GM18508 (cell line): Measurements from ENCODE around the gene DNPH1.

Experiments
- ATAC-seq: cut with Tn5 transposase; IDR thresholded peaks from one replicate; pipeline ENCODE4 v1.9.1; 2021; ENCODE audit warnings: moderate number of reproducible peaks; ENCODE audit not compliant: insufficient read depth, unreplicated experiment

Gene DNPH1

DNA sequence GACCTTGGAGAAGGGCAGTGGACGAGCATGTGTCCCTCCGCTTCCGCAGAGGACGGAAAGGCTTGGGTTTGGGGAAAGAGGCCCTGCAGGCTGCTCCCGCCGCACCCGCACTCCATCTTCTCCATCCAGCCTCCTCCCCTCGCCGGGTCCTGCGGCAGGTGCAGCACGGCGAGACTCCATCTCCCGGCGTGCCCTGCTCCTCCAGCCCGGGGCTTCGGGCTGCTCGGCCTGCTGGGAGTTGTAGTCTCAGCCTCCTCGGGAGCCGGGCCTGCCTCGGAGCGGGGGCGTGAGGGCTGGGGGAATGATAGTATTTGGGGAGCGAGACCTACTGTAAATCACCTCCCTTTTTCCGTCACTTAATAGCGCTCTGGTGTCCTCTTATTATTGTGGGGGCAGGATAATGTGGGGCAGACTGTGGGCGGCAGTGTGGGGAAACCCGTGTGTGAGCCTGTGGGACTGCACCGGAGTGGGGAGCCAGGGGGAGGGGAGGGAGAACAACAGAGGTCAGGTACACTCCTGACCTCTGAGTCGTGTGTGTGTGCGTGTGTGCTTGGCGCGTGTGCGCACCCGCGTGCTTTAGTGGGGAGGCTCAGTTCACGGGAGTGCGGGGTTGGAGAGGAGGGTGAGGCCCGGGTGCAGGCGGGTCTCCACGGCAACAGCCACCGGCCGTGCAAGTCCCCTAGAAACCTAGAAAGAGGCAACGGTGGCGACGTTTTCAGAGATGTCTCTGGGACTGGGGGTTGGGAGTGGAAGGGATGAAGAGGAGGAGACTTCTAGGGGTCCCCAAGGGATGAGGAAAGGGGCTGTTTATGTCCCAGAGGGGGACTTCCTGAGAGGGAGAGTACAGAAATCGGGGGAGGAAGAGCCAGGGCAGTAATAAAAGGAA is 18.1 kb upstream of the DNPH1 start:
- ATAC-seq: peak; percentile 48

DNA sequence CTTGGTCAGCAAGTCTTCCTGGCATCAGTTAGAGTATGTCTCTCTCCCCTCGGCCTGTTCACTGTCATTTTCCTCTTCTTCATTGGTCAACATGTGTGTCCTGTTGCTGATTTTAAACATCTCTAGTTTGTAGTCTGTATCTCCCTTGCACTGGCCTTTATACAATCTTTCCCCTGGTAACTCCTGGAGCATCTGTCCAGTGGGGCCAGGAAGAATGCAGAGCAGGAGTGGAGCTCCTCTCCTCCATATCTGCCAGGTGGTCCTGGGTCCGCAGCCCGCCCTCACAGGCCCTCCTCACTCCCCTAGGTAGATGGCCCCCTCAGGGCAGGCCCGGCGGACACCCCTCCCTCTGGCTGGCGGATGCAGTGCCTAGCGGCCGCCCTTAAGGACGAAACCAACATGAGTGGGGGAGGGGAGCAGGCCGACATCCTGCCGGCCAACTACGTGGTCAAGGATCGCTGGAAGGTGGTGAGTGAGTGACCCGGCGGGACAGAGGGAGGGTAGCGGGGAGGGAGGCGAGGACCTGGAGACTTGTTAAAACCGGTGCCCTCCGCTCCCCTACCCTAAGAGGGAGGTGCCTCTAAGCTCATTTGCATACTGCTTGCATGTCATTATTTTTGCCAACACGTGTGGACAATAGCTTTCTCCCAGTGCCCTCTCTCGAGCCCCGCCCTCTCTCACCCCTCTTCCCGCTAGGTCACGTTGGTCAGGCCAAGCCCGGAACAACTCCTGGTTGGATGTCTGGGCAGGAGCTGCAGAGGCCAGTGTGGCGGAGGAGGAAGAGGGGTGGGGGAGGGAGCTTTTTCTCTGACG is 17.2 kb upstream of the DNPH1 start:
- no peak for ATAC-seq

DNA sequence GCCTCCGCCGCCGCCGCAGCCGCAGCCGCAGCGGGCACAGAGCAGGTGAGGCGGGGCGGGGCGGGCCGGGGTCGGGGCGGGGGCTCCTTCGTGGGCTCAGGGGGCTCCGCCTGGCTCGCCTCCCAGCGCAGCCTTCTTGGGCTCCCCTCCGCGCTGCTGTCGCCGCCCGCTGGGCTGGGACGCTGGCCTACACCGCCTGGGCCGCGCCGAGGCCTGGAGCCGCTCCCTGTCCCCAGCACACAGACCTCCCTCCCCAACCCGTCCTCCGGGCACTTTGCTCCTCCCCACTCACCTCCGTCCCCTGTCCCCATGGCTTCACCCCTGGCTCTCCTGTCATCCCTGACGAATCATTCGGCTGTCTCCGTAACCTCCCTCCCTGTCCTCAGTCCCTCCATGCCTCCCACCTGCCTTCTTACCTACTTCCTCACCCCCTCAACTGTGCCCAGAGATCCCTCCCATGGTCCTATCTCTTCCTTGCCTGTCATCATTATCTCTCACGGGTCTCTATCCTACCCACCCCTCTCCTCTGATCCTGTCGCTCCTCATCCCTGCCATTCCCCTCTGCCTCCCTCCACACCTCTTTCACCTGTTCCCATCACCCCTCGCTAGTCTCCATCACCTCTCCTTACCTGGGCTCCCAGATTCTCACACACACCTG is 14.5 kb upstream of the DNPH1 start:
- ATAC-seq: no peak

DNA sequence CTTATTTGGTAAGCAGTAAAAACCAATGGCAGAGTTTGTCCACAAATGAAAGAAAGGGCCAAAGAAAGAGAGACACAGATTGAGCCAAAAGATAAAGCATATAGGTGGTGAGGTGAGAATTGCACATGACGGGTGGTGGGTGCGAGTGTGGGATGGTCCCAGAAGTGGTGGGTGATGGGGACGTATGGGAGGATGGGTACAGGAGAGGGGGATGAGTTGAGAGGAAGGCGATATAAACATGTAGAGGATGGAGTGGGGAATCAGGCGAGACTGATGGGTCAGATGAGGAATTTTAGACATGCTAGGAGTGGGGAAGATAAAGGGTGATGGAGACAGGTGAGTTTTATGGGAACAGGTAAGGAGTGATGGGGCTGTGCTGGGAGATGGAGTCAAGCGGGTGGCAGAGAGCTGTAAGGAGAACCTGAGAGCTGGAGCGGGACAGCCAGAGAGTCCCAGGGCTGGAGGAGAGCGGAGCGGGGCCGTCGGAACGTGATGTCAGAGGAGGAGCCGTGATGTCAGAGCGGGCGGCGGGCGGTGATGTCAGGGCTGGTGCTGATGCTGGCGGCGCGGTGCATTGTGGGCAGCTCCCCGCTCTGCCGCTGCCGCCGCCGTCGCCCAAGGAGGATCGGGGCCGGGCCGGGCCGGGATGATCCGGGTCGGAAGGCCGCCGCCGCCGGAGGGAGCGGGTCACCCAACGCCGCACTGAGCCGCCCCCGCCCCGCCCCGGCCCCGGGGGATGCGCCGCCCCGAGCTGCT is 13.8 kb upstream of the DNPH1 start, which contains the start of gene TTBK1:
Gene TTBK1 (plus strand): TSS at position 574 of the 756 bp plus-strand sequence. CDS start 3,180 bp downstream, outside the sequence.
- ATAC-seq: no peak

DNA sequence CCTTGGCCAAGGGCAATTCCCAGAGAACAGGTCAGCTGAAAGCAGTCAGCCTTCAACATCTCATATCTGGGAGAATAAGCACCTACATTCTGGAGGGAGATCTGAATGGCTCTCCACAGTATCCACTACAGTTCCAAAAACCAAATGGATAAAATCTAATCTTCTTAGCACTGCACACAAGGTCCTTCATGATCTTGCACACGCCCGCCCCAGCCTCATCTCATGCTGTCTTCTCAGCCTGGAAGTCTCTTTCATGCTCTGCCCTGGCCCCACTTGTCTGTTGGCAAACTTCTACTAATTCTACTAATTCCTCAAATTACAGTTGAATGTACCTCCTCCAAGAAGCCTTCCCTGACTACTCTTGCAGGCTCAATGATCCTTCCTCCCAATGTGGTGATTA is 12.2 kb upstream of the DNPH1 start:
- ATAC-seq: no peak

DNA sequence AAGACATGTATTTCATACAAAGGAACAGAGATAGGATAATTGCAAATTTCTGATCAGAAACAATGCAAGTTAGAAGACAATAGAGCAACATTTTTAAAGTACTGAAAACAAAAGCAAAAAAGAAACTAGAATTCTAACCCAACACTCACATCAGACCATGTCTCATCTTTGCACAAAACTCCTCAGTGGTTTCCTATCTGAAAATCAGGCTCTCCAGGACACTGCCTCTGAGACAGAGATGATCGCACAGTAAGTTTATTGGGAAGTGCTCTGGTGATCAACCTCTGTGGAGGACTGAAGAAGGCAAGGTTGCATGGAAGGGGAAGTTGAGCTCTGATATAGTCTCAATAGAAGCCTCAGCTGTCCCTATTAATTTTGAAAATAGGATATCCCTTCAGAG is 11.7 kb upstream of the DNPH1 start:
- ATAC-seq: no peak

DNA sequence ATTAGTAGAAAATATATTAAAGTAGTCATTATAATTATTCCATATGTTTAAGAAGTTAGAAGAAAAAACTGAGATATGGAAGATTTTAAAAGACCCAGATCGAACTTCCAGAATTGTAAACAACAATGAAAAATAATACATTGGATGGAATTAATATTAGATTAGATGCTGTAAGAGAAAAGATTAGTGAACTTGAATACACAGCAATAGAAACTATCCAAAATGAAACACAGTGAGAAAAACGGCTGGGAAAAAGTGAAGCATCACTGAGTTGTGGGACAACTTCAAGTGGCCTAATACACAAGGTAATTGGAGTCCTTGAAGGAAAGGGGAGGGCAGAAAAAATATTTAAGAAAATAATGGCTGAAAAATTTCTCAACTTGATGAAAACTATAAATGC is 9.8 kb upstream of the DNPH1 start:
- ATAC-seq: no peak

DNA sequence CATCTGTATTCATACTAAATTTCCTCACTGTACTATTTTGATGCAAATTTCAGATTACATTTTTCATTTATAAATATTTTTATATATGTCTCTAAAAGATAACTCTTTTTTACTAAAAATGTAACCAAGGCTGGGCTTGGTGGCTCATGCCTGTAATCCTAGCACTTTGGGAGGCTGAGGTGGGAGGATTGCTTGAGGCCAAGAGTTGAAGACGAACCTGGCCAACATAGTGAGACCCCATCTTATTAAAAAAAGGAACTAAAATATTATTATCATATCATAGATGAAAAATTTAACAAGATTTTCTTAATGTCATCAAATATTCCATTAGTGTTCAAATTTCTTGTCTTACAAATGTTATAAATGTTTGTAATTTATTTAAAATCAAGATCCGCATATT is 6.6 kb upstream of the DNPH1 start:
- no peak for ATAC-seq

DNA sequence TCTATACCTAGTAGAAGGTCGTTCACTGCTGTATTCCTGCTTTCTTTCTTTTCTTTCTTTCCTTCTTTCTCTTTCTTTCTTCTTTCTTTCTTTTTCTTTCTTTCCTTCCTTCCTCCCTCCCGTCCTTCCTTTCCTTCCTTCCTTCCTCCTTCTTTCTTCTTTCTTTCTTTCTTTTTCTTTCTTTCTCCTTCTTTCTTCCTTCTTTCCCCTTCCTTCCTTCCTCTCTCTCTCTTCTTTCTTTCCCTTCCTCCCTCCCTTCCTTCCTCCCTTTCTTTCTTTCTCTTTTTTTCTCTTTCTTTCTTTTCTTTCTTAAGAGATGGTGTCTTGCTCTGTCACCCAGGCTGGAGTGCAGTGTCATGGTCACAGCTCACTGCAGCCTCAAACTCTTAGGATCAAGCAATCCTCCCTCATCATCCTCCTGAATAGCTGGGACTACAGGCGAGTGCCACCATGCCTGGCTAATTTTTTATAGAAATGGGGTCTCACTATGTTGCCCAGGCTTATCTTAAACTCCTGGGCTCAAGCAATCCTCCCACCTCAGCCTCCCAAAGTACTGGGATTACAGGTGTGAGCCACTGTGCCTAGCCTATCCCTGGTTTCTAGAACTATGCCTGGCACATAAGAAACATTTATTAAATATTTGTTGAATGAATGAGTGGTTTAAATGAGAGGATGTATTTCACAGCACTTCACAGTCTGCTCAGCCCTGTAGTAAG is 2.6 kb upstream of the DNPH1 start:
- no peak for ATAC-seq

DNA sequence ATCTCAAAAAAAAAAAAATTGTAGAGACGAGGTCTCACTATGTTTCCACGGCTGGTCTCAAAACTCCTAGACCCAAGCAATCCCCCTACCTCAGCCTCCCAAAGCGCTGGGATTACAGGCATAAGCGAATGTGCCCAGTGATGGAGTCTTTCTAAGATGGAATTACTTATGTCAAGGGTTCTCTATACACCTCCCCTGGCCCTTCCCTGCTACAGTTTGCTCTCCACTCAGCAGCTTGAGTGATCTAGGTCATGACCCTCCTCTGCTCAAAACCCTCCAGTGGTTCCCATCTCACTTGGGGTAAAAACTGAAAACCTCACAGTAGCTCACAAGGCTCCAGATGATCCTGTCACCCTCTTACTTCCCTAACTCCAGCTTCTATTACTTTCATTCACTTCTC is 1.8 kb upstream of the DNPH1 start:
- ATAC-seq: no peak

DNA sequence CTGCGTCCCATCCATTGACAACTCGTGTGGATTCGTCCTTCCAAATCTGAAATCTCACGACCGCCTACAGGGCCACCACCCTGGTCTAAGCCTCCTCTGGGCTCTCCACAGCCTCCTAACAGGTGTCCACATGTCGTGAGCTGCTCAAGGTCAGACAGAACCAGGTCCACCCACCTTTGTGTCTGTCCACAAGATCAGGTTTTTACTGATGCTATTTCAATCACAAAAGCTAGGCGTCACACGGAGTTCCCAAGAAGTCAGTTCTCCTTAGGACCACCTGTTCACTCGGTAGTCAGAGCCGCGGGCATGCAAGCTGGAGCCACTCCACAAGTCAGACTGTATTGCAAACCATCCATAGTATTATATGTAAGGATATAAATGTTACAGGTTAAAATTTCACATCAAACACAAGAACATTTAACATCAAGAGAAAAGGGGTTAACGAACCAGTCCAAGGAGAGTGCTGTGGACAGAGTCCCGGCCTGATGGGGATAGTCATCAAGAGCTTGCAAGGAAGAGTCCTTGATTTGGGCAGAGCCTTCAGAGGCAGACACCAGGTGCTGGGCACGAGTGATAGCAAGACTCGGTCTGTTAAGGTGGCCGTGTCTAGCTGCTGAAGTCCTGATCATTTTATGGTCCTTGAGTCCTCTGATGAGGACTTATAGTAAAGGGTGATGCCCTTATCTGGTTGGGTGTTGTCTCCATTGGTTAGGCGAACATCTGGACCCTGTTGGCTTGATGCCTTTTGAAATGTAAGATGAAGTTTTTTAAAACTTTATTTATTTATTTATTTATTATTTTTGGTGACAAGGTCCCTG is 731 bp upstream of the DNPH1 start:
- ATAC-seq: no peak

DNA sequence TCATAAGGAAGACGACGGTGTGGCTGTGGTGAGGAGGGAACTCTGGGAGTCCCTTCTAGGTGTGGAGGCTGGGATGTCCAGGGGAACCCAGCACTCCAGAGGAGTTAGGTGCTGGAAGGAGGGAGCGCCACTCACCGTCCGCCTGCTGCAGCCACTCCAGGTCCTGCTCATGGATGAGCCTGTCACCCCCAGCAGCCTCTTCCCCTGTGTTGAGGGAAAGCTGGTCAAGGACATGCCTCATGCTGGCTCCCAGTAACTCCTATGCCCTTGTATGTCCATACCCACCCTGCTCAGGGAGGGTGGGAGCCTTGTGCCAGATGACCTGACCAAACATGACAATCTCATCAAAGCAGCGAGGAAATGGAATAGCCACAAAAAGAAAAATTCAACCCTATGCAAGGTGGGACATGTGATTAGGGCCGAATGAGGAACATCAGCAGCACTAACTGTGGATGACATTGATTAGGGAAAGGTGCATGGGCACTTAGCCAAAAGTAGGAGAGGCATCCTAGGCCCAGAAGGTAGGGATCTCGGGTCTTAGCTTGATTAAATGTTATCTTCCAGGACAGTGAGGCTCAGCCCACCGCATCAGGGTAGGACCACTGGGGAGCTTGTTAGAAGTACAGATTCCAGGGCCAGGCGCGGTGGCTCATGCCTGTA is 3.0 kb downstream of the DNPH1 start:
- ATAC-seq: no peak

DNA sequence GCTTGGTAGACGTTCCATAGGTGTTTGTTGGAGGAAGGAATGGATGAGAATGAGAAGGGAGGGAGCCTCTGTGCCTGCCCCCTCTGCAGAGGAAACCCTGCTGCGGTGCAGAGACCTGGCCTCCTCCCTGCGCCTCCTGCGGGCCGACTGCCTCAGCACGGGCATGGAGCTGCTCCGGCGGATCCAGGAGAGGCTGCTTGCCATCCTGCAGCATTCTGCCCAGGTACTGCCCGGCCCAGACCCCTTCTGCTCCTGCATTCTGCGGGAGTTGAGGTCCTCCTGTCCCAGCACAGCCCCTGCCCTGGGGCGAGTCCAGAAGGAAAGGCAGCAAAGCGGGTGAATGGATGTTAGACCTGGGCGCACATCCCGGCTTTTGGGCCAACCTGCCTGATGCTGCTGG is 6.1 kb downstream of the DNPH1 start:
- ATAC-seq: no peak

DNA sequence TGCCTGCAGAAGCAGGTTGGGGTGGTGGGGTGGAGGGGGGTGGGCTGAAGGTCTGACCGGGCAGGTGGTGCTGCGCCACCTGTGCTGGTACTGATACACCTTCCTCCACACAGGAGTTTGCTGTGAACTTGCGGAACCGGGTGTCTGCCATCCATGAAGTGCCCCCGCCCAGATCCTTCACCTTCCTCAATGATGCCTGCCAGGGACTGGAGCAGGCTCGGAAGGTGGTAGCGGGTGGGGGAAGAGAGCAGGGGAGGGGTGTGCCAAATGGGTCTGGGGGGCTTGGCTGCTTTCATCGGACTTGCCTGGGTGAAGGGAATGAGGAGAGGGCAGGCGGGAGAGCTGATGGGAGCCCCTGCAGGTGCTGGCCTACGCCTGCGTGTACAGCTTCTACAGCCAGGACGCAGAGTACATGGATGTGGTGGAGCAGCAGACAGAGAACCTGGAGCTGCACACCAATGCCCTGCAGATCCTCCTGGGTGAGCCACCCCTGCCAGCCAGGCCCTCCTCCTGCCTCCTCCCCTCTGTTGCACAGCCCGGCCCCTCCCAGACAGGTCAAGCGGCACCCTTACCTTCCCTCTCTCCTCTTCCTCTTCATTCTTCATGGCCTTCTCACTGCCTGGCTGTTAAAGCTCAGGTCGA is 6.7 kb downstream of the DNPH1 start:
- ATAC-seq: no peak

DNA sequence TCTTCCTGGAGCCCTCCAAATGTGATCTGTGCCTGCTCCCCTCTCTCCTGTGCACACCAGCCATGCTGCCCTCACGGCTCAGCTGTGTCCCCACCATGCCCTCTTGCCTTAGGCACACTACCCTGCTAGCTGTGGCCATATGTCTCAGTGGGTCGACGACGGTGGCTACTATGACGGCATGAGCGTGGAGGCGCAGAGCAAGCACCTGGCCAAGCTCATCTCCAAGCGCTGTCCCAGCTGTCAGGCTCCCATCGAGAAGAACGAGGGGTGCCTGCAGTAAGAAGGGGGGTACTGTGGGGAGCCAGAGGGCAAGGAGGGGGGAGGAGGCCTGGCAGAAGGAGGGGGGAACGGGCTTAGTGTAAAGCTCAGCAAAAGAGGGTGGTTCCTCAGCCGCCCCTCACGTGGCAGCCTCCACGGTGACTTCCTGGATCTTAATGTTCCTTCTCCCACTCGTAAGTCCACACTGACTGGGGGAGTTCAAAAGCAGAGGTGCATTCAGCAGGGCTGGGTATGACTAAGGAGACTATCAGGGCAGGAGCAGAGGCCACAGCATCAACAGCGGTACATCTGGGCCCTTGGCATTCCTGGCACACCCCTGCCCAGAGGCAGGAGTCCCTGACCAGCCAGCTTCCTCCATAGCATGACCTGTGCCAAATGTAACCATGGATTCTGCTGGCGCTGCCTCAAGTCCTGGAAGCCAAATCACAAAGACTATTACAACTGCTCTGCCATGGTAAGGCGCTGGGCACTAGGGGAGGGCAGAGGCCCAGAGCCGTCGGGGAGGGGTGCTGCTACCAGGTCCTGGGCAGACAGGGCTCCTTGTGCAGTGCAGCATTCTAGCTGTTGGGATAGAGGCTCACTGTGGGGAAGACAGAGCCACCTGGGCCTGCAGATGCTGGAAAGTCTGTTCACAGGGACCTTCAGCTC is 8.0 kb downstream of the DNPH1 start:
- ATAC-seq: no peak

DNA sequence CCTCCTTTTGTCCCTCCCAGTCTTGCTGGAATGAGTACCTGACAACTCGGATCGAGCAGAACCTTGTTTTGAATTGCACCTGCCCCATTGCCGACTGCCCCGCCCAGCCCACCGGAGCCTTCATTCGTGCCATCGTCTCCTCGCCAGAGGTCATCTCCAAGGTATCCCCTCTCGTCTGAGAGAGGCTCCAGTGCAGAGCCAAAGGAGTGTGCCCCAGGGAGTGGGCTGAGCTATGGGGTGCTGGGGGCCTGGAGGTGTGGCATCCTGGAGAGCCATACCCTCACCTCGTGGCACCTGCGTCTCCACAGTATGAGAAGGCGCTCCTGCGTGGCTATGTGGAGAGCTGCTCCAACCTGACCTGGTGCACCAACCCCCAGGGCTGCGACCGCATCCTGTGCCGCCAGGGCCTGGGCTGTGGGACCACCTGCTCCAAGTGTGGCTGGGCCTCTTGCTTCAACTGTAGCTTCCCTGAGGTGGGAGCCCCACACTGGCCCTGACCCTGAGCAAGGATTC is 8.8 kb downstream of the DNPH1 start:
- ATAC-seq: no peak

DNA sequence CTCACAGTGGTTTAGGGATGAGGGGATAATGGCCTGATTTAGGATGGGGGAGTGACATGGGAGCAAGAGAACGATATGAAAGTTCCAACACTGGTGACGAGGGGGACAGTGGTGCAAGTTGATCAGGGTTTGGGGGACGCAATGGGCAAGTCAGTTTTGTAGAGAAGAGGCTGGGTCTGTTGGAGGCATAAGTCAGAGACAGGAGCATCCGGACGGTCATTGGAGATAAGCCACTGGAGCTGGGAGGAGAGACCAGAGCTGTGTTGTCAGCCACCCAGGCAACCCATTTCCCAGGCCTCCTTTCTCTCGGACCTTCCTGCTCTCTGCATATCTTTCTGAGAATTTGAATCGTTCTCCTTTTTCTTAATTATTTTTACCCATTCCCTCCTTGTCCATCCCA is 9.5 kb downstream of the DNPH1 start:
- no peak for ATAC-seq
